Measurements from ENCODE around the gene GARIN5B. TPM values are rescaled to one million over a fixed set of nuclear protein-coding genes. Genes with fewer than 3 reads are reported as not detected.
"Not testable (repeated sequence)": the region's sequence is repeated elsewhere in the genome, so short reads cannot be mapped to it uniquely, and the experiment has no call there.

GARIN5B gene
- total RNA-seq, 2 experiments from 2014 or later, result not detected

GRCh38 chr19:55339889-55340783 is 22.9 kb downstream of the GARIN5B start:
- ChIA-PET POLR2A (interaction anchor here (0.5 to 2.3 kb wide), 21 partner anchors 9 to 315 kb away, joined by 3 to 38 read pairs (median 8); partner anchors contain the start of genes FIZ1, HSPBP1, NAT14 and PPP6R1), CTCF (interaction anchor here (0.6 to 3.7 kb wide), 18 partner anchors 15 to 1130 kb away, joined by 3 to 38 read pairs (median 4); partner anchors contain the start of genes FIZ1, ISOC2, PPP1R12C and TMEM150B)
- peaks cover 19% of the 10 kb centered on the region for H3K4me1 Mint-ChIP-seq
- H3K27me3 Mint-ChIP-seq, result peaks cover 12% of the 10 kb centered on the region
- H3K36me3 Mint-ChIP-seq (ENCODE audit: low read depth), result peaks cover 6% of the 10 kb centered on the region
- H3K4me3 Mint-ChIP-seq, result peak overlapping the region; percentile 90
- H3K27ac Mint-ChIP-seq, result peak overlapping the region; percentile 91
- H3K9me3 Mint-ChIP-seq, result no peaks in the 10 kb centered on the region
- no peak for DNase-seq

GRCh38 chr19:55339105-55339888 is 23.8 kb downstream of the GARIN5B start, which contains the start of gene KMT5C:
KMT5C (plus strand) TSS chr19:55339876; CDS start chr19:55341937, 2,061 bp downstream.
- Mint-ChIP-seq H3K36me3 (ENCODE audit: low read depth) (peaks cover 6% of the 10 kb centered on the region), H3K27ac (peak within 1 kb of the TSS; percentile 91), H3K4me3 (peak within 1 kb of the TSS; percentile 90), H3K4me1 (peaks cover 19% of the 10 kb centered on the region), H3K9me3 (no peaks in the 10 kb centered on the region), H3K27me3 (peaks cover 12% of the 10 kb centered on the region)
- ChIA-PET POLR2A (interaction anchor here (0.5 to 2.3 kb wide), 27 partner anchors 10 to 316 kb away, joined by 3 to 38 read pairs (median 5); partner anchors contain the start of genes FIZ1, HSPBP1, NAT14 and PPP6R1), CTCF (interaction anchor here (0.5 to 3.7 kb wide), 20 partner anchors 14 to 1129 kb away, joined by 3 to 38 read pairs (median 4); partner anchors contain the start of genes FIZ1, ISOC2, PPP1R12C and PPP6R1)
- peak; percentile 100 for DNase-seq

- Mint-ChIP-seq H3K27ac (no peak overlapping the region), H3K4me1 (peaks cover 14% of the 10 kb centered on the region), H3K27me3 (peaks cover 18% of the 10 kb centered on the region), H3K9me3 (no peaks in the 10 kb centered on the region), H3K4me3 (no peak overlapping the region), H3K36me3 (ENCODE audit: low read depth) (no peaks in the 10 kb centered on the region)
- no peak for DNase-seq
- ChIA-PET POLR2A (interaction anchor here (0.6 kb wide), 1 partner anchor 9 kb away, joined by 3 read pairs; no protein-coding TSS in a partner anchor), CTCF (no interaction called here)
Measured at GRCh38 chr19:55336101-55336500, 27.0 kb downstream of the GARIN5B start.

- Mint-ChIP-seq H3K36me3 (ENCODE audit: low read depth) (no peaks in the 10 kb centered on the region), H3K27me3 (peaks cover 18% of the 10 kb centered on the region), H3K27ac (no peak overlapping the region), H3K4me1 (peaks cover 8% of the 10 kb centered on the region), H3K4me3 (no peak overlapping the region), H3K9me3 (no peaks in the 10 kb centered on the region)
- POLR2A ChIA-PET, result no interaction called here
- CTCF ChIA-PET, result no interaction called here
- DNase-seq, result no peak
Measured at GRCh38 chr19:55333870-55334269, 29.2 kb downstream of the GARIN5B start.

- H3K36me3 Mint-ChIP-seq (ENCODE audit: low read depth); H3K4me3 Mint-ChIP-seq; DNase-seq; CTCF ChIA-PET; POLR2A ChIA-PET; H3K9me3 Mint-ChIP-seq; H3K27ac Mint-ChIP-seq: not testable (repeated sequence)
- Mint-ChIP-seq H3K27me3 (peaks cover 10% of the 10 kb centered on the region), H3K4me1 (peaks cover 10% of the 10 kb centered on the region)
Measured at GRCh38 chr19:55329791-55330190, 33.3 kb downstream of the GARIN5B start.

GRCh38 chr19:55328774-55329318 is 34.2 kb downstream of the GARIN5B start:
- not testable (repeated sequence) for DNase-seq; H3K27ac Mint-ChIP-seq; H3K9me3 Mint-ChIP-seq; H3K27me3 Mint-ChIP-seq; H3K4me3 Mint-ChIP-seq; H3K36me3 Mint-ChIP-seq (ENCODE audit: low read depth)
- CTCF ChIA-PET, result interaction anchor here (0.6 kb wide), 1 partner anchor 16 kb away, joined by 3 read pairs; no protein-coding TSS in a partner anchor
- POLR2A ChIA-PET, result interaction anchor here (0.7 kb wide), 1 partner anchor 10 kb away, joined by 3 read pairs; the partner anchor contains the start of gene KMT5C
- H3K4me1 Mint-ChIP-seq, result peaks cover 13% of the 10 kb centered on the region

- no peak for DNase-seq
- CTCF ChIA-PET, result interaction anchor here (1.5 to 4.5 kb wide), 2 partner anchors 14 to 23 kb away, joined by 5 to 26 read pairs; partner anchors contain the start of gene KMT5C
- POLR2A ChIA-PET, result interaction anchor here (1.4 kb wide), 1 partner anchor 14 kb away, joined by 9 read pairs; the partner anchor contains the start of gene KMT5C
- Mint-ChIP-seq H3K4me3 (no peak within 1 kb of the TSS), H3K36me3 (ENCODE audit: low read depth) (no peaks in the 10 kb centered on the region), H3K27me3 (peaks cover 16% of the 10 kb centered on the region), H3K27ac (no peak within 1 kb of the TSS), H3K9me3 (no peaks in the 10 kb centered on the region), H3K4me1 (peaks cover 21% of the 10 kb centered on the region)
Measured at GRCh38 chr19:55325172-55325571, 37.9 kb downstream of the GARIN5B start, which contains the start of gene TMEM150B. TMEM150B (minus strand) TSS chr19:55325341; CDS start chr19:55321036, 4,305 bp downstream.

- H3K36me3 Mint-ChIP-seq (ENCODE audit: low read depth), result no peaks in the 10 kb centered on the region
- H3K4me3 Mint-ChIP-seq, result no peak overlapping the region
- H3K4me1 Mint-ChIP-seq, result peaks cover 21% of the 10 kb centered on the region
- POLR2A ChIA-PET, result interaction anchor here (1.4 kb wide), 1 partner anchor 15 kb away, joined by 9 read pairs; the partner anchor contains the start of gene KMT5C
- DNase-seq, result no peak
- peaks cover 16% of the 10 kb centered on the region for H3K27me3 Mint-ChIP-seq
- no peak overlapping the region for H3K27ac Mint-ChIP-seq
- no peaks in the 10 kb centered on the region for H3K9me3 Mint-ChIP-seq
- CTCF ChIA-PET, result interaction anchor here (1.5 to 4.5 kb wide), 2 partner anchors 14 to 22 kb away, joined by 5 to 26 read pairs; partner anchors contain the start of gene KMT5C
Measured at GRCh38 chr19:55324662-55325061, 38.4 kb downstream of the GARIN5B start.

- no peak for DNase-seq
- Mint-ChIP-seq H3K27me3 (peaks cover 11% of the 10 kb centered on the region), H3K36me3 (ENCODE audit: low read depth) (no peaks in the 10 kb centered on the region), H3K9me3 (no peaks in the 10 kb centered on the region), H3K4me3 (no peak overlapping the region), H3K4me1 (peaks cover 20% of the 10 kb centered on the region), H3K27ac (no peak overlapping the region)
- CTCF ChIA-PET, result interaction anchor here (4.5 kb wide), 1 partner anchor 20 kb away, joined by 26 read pairs; no protein-coding TSS in a partner anchor
- POLR2A ChIA-PET, result interaction anchor here (1.0 kb wide), 1 partner anchor 17 kb away, joined by 4 read pairs; no protein-coding TSS in a partner anchor
Measured at GRCh38 chr19:55322204-55322885, 40.7 kb downstream of the GARIN5B start.

GRCh38 chr19:55321466-55322137 is 41.5 kb downstream of the GARIN5B start:
- no peaks in the 10 kb centered on the region for H3K9me3 Mint-ChIP-seq
- H3K27ac Mint-ChIP-seq, result no peak overlapping the region
- DNase-seq, result no peak
- peaks cover 11% of the 10 kb centered on the region for H3K27me3 Mint-ChIP-seq
- CTCF ChIA-PET, result interaction anchor here (1.0 to 4.5 kb wide), 3 partner anchors 11 to 30 kb away, joined by 3 to 26 read pairs (median 6); no protein-coding TSS in a partner anchor
- H3K4me1 Mint-ChIP-seq, result peaks cover 20% of the 10 kb centered on the region
- POLR2A ChIA-PET, result interaction anchor here (0.9 kb wide), 1 partner anchor 18 kb away, joined by 3 read pairs; the partner anchor contains the start of gene KMT5C
- no peak overlapping the region for H3K4me3 Mint-ChIP-seq
- H3K36me3 Mint-ChIP-seq (ENCODE audit: low read depth), result no peaks in the 10 kb centered on the region

GRCh38 chr19:55320844-55321419 is 42.1 kb downstream of the GARIN5B start:
- Mint-ChIP-seq H3K4me1 (peaks cover 17% of the 10 kb centered on the region), H3K27ac (no peak overlapping the region), H3K4me3 (no peak overlapping the region), H3K27me3 (peaks cover 11% of the 10 kb centered on the region), H3K9me3 (no peaks in the 10 kb centered on the region), H3K36me3 (ENCODE audit: low read depth) (no peaks in the 10 kb centered on the region)
- ChIA-PET POLR2A (interaction anchor here (0.9 to 1.0 kb wide), 2 partner anchors 18 to 19 kb away, joined by 3 to 4 read pairs; partner anchors contain the start of gene KMT5C), CTCF (interaction anchor here (1.0 to 4.5 kb wide), 4 partner anchors 11 to 29 kb away, joined by 3 to 26 read pairs (median 4); no protein-coding TSS in a partner anchor)
- DNase-seq, result no peak

Data from activated CD4-positive, alpha-beta memory T cell treated with anti-CD3 and anti-CD28 coated beads, Interleukin-2, amount 10 ng/mL, durations not matched to agents 7 days and 5 days (primary cell).